K562 (cell line): ENCODE measurements around the gene PSMD13. TPM values are rescaled to one million over a fixed set of nuclear protein-coding genes. Genes with fewer than 3 reads are reported as not detected.

ENCODE experiments used
- ATF6 ChIP-seq: sonication (generic); formaldehyde crosslinking; IDR thresholded peaks from 2 replicates; pipeline ENCODE4 v1.4.0; 2020; ENCODE audit warnings: mild to moderate bottlenecking, missing genetic modification reagents
- BRF1 ChIP-seq: IDR thresholded peaks from 3 replicates; pipeline ENCODE4 v1.6.1; 2011; ENCODE audit warnings: borderline replicate concordance, mild to moderate bottlenecking; ENCODE audit not compliant: insufficient read length; ENCODE audit errors: extremely low read depth
- CLOCK ChIP-seq: fragments of 250-450 bp; sonication (Bioruptor Pico); IDR thresholded peaks from 2 replicates; pipeline ENCODE4 v1.4.0; 2020; ENCODE audit warnings: mild to moderate bottlenecking, moderate library complexity, borderline replicate concordance
- CREB3L1 ChIP-seq: fragments of 450-650 bp; IDR thresholded peaks from 2 replicates; pipeline ENCODE4 v1.6.1; 2014; ENCODE audit warnings: low read depth, mild to moderate bottlenecking, moderate library complexity, borderline replicate concordance
- ETV6 ChIP-seq, 3 experiments: fragments of 150-350 bp in 1 of 3; sonication (generic) in 1 of 3; formaldehyde crosslinking in 1 of 3; IDR thresholded peaks; 2 replicates each; pipeline versions ENCODE4 v1.6.1 to v1.8.0; 2014 to 2022; ENCODE audit warnings: borderline replicate concordance in 2 of 3, low read depth in 2 of 3, antibody characterized with exemption in 1 of 3, low read length in 1 of 3, mild to moderate bottlenecking in 1 of 3, missing genetic modification reagents in 1 of 3
- EWSR1 ChIP-seq: fragments of 450-650 bp; IDR thresholded peaks from 2 replicates; pipeline ENCODE4 v1.6.1; 2018; ENCODE audit warnings: borderline replicate concordance, mild to moderate bottlenecking, low read depth, moderate library complexity; ENCODE audit not compliant: partially characterized antibody
- GTF2B ChIP-seq: IDR thresholded peaks from 2 replicates; pipeline ENCODE4 v1.6.1; 2011; ENCODE audit not compliant: insufficient read length; ENCODE audit errors: extremely low read depth
- ILF3 ChIP-seq: fragments of 450-650 bp; IDR thresholded peaks from 2 replicates; pipeline ENCODE4 v1.6.1; 2018; ENCODE audit warnings: antibody characterized with exemption, mild to moderate bottlenecking, moderate library complexity, borderline replicate concordance
- MIER1 ChIP-seq: fragments of 450-650 bp; IDR thresholded peaks from 2 replicates; pipeline ENCODE4 v1.6.1; 2016; ENCODE audit warnings: antibody characterized with exemption, mild to moderate bottlenecking, low read depth
- NFIC ChIP-seq: fragments of 450-650 bp; IDR thresholded peaks from 2 replicates; pipeline ENCODE4 v1.6.1; 2017; ENCODE audit warnings: mild to moderate bottlenecking, inconsistent platforms
- STAT6 ChIP-seq: sonication (generic); formaldehyde crosslinking; IDR thresholded peaks from 2 replicates; pipeline ENCODE4 v1.8.1; 2023; ENCODE audit warnings: mild to moderate bottlenecking, missing genetic modification reagents
- TBL1XR1 ChIP-seq, 2 experiments: IDR thresholded peaks; 2 replicates each; pipeline ENCODE4 v1.6.1; 2012; ENCODE audit warnings: improper control_type of control experiment in 2 of 2, low read length in 2 of 2, mild to moderate bottlenecking in 1 of 2
- XRCC3 ChIP-seq: fragments of 450-650 bp; IDR thresholded peaks from 2 replicates; pipeline ENCODE4 v1.6.1; 2017; ENCODE audit warnings: mild to moderate bottlenecking, moderate library complexity
- ZBTB26 ChIP-seq: fragments of 450-650 bp; formaldehyde crosslinking; IDR thresholded peaks from 2 replicates; pipeline ENCODE4 v1.4.0; 2022; ENCODE audit warnings: missing genetic modification characterization
- polyA plus RNA-seq, 8 experiments: library from polyadenylated mRNA; depleted of rRNA in 4 of 8; stranded (reverse) in 5 of 8; unstranded in 3 of 8; fragments of >200 nt; fragmentation: Nextera tagmentation in 2 of 8; fragmentation: Illumina TruSeq in 1 of 8; extraction: Ambion mirVana in 2 of 8; extraction: Trizol in 1 of 8; gene quantifications; 2 replicates each; pipeline versions ENCODE4 v1.2.1 to v1.2.3, GENCODE V29; 2011 to 2014; ENCODE audit warnings: inconsistent platforms in 1 of 8, missing spikeins in 1 of 8
- total RNA-seq, 7 experiments: library from RNA; depleted of rRNA in 6 of 7; stranded (reverse); fragments of >200 nt in 6 of 7; fragmentation: Illumina TruSeq in 2 of 7; extraction: Trizol in 2 of 7; gene quantifications; 2 replicates each; pipeline versions ENCODE4 v1.2.1 to v1.2.3, GENCODE V29; 2011 to 2021; ENCODE audit warnings: low replicate concordance in 1 of 7

PSMD13 gene
- total and polyA plus RNA-seq, 9 of the 15 experiments (the other 6 are each of a cell fraction or from before 2014, with no cell fraction given), result 185 to 383 (median 267) TPM

- TF ChIP-seq TBL1XR1 (IDR thresholded peaks at IDR 0.05; ENCODE audit: low read length in 2 of 2) (no peak), STAT6 (CRISPR knock-in tag) (no peak), XRCC3 (no peak), CREB3L1 (no peak), CLOCK (CRISPR knock-in tag) (no peak), ILF3 (no peak), MIER1 (no peak), ATF6 (CRISPR knock-in tag) (no peak), ETV6 (IDR thresholded peaks at IDR 0.05; ENCODE audit: borderline replicate concordance in 1 of 2, low read depth in 2 of 2, low read length in 1 of 2) (no peak), ETV6 (CRISPR knock-in tag; IDR thresholded peaks at IDR 0.05; ENCODE audit: borderline replicate concordance) (no peak), ZBTB26 (CRISPR knock-in tag) (no peak), BRF1 (no peak), EWSR1 (no peak), GTF2B (no peak), NFIC (no peak)
Observed at GRCh38 chr11:297586-298405, 61.0 kb downstream of the PSMD13 start (continued).
